NCI-H446 (cell line): Measurements from ENCODE around the gene NPHP1.
A peak's percentile ranks its signal among the peaks of the same experiment; 100 is the strongest.
"Not testable (repeated sequence)": the region's sequence is repeated elsewhere in the genome, so short reads cannot be mapped to it uniquely, and the experiment has no call there.

Experiments used
- DNase-seq, 2 experiments: peaks; one replicate each; lab custom pipeline; 2025; lab: John Stamatoyannopoulos, UW

NPHP1 gene

DNA sequence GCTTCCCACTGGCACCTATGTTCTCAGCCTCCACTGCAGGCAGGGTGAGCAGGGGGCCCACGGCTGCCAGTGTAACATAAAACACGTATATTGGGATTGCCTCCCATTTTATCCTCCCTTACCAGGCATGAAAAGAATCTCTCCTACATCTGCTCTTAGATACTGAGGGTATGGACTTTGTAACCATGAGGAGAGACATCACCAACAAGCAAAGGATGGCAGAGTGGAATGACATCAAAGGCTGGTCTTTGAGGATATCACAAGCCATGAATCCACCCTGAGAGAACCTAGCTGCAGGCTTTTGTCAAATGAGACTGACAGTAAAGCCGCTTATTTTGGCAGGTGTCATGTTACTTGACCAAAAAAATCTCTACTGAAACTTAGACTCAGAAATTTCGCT lies 7.4 kb downstream of the NPHP1 start:
- DNase-seq: no peak

DNA sequence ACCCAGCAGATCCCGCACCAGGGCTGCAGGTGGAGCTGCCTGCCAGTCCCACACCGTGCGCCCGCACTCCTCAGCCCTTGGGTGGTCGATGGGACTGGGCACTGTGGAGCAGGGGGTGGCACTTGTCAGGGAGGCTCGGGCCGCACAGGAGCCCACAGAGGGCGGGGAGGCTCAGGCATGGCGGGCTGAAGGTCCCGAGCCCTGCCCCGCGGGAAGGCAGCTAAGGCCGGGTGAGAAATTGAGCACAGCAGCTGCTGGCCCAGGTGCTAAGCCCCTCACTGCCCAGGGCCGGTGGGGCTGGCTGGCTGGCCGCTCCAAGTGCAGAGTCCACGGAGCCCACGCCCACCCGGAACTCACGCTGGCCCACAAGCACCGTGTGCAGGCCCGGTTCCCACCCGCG lies 14.6 kb downstream of the NPHP1 start:
- not testable (repeated sequence) for DNase-seq

DNA sequence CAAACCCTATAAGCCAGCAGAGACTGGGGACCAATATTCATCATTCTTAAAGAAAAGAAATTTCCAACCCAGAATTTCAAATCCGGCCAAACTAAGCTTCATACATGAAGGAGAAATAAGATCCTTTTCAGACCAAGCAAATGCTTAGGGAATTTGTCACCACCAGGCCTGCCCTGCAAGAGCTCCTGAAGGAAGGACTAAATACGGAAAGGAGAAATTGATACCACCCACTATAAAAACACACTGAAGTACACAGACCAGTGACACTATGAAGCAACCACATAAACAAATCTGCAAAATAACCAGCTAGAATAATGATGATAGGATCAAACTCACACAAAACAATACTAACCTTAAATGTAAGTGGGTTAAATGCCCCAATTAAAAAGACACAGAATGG lies 22.4 kb downstream of the NPHP1 start:
- no peak for DNase-seq

DNA sequence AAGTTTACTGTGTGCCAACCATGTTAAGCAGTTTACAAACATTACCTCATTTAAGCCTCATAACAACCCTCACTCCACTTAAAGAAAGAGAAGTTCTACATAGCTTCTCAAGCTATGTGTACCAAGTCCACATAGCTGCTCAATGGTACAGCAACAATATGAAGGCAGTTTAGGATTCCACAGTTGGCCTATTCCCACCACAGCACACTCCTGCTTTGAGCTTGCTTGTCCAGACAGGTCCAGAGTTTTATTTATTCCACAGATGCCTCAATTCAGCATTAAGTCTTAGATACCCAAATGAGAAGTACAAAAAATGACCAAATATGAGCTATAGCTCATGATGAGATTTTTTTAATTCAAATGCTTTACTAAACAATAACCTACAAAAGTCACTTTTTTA lies 24.8 kb downstream of the NPHP1 start:
- DNase-seq: no peak

DNA sequence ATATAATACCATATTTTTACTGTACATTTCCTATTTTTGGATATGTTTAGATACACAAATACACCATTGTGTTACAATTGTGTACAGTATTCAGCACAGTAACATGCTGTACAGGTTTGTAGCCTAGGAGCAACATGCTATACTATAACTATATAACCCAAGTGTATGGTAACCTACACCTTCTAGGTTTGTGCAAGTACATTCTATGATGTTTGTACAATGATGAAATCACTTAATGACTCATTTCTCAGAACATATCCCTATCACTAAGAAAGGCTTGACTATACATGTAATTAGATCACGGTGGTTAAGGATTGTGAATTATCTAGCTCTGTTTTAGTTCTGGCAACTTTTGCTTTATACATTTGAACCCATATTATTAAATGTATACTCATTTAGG lies 31.3 kb downstream of the NPHP1 start:
- no peak for DNase-seq

DNA sequence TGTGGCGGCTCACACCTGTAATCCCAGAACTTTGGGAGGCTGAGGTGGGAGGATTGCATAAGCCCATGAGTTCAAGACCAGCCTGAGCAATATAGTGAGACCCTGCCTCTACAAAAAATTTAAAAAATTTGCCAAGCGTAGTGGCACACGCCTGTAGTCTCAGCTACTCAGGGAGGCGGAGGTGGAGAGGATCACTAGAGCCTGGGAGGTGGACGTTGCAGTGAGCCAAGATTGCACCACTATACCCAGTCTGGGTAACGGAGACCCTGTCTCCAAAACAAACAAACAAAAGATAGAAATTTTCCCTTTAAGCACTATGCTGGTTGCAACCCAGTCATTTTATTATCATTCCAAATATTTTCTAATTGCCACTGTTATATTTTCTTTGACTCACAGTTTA lies 32.3 kb downstream of the NPHP1 start:
- no peak for DNase-seq

DNA sequence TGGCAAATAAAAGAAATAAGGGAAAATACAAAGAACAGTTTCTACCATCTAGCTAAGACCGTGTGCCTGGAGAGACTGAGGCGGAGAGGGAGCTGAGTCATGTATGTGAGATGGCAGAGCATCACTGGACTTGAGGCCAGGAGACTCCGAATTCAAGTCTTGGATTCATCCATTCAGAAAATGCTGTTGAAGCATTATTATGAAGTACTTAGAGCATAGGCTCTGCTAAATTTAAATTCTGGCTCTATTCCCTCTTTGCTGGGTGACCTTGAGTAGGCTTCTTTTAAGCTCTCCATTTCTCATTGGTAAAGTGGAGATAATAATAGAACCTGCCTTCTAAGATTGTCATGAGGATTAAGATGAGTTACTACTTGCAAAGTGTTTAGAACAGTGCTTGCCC lies 34.7 kb downstream of the NPHP1 start:
- no peak for DNase-seq

DNA sequence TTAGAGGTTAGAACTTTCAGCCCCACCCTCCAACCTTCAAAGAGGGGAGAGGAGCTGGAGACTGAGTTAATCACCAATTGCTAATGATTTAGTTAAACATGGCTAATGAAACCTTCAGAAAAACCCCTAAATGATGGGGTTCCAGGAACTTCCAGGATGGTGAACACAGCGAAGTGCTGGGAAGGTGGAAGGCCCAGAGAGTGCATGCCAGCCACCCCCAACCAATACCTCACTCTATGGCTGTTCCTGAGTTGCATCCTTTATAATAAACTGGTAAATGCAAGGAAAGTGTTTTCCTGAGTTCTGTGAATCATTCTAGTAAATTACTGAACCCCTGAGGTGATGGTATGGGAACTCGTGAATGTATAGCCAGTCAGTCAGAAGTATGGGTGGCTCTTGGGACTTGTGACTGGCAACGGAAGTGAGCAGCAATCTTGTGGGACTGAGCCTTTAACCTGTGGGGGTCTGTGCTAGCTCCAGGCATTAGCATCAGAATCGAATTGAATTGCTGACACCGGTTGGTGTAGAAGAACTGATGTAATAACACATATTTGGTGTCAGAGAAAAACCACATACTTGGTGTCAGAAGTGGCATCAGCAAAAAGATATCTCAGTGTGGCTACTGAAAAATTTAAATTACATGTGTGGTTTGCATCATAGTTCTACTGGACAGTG lies 37.4 kb downstream of the NPHP1 start:
- no peak for DNase-seq

DNA sequence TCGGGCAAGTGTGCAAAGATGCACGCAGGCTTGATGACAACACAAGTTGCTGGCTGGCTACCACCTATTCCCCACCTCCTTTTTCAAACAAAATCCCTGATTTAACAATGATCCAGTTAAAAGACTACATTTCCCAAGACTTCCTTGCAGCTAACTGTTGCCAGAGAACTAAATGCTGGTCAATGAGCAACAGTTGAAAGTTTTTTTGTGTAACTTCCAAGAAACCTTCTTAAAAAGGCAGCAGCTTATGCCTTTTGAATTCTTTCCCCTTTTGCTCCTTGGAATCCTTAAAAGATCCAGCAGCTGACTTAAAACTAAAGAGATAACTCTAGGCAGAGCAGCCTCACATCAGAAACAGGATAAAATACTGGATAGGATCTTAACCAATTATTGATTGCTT lies 38.5 kb downstream of the NPHP1 start:
- no peak for DNase-seq

DNA sequence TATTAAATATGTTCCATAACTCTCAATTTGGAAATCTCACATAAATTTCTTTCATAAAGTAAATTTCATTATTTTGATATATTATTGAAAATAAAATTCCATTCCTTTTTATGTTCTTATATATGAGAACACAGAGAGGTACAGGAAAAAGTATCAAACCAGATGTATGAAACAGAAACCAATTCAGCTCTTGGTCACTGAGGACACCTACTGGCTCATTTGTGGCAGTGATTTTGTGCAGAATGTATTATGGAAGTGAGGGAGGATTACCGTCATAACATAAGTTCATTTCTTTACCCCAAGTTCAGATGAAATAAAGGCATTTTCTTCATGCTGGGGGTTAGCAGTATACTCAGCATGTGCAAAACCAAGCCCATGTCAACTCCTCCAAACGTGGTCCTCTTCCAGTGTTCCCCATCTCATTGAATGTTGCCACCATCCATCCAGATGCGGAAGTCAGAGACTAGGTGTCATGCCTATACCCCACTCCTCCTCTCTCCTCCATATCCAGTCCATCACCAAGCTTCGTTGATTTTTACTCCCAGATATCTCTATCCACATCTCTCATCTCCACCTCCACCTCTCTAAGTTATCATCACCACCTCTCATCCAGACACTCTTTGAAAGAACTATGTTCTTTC lies 47.5 kb downstream of the NPHP1 start:
- peak; percentile 9 to 65 for DNase-seq

DNA sequence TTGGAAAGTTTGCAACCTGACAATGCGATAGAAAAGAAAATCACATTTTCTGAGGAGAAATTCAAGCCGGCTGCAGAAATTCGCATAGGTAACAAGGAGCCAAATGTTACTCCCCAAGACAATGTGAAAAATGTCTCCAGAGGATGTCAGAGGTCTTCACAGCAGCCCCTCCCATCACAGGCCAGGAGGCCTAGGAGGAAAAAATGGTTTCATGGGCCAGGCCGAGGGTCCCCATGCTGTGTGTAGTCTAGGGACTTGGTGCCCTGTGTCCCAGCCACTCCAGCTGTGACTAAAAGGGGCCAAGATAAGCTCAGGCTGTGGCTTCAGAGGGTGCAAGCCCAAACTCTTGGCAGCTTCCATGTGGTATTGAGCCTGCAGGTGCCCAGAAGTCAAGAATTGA lies 50.0 kb downstream of the NPHP1 start:
- DNase-seq: not testable (repeated sequence)

DNA sequence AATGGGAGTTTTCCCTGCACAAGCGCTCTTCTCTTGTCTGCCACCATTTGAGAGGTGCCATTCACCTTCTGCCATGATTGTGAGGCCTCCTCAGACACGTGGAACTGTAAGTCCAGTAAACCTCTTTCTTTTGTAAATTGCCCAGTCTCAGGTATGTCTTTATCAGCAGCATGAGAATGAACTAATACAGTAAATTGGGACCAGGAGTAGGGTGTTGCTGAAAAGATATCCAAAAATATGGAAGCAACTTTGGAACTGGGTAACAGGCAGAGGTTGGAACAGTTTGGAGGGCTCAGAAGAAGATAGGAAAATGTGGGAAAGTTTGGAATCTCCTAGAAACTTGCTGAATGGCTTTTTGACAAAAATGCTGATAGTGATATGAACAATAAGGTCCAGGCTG lies 50.6 kb downstream of the NPHP1 start:
- DNase-seq: not testable (repeated sequence)

DNA sequence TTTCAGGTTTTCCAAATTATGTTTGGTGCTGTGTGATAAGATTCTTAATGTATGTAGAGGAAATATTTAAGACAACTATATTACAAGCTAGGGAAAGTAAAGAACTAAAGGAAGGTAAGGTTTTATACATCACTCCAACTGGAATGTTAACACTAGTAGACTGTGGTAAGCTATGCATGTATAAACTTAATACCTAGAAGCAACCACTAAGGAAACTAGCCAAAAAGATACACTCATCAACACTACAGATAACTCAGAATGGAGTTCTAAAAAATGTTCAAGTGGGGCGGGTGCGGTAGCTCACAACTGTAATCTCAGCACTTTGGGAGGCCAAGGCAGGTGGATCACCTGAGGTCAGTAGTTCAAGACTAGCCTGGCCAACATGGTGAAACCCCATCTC lies 51.4 kb downstream of the NPHP1 start:
- DNase-seq: no peak

DNA sequence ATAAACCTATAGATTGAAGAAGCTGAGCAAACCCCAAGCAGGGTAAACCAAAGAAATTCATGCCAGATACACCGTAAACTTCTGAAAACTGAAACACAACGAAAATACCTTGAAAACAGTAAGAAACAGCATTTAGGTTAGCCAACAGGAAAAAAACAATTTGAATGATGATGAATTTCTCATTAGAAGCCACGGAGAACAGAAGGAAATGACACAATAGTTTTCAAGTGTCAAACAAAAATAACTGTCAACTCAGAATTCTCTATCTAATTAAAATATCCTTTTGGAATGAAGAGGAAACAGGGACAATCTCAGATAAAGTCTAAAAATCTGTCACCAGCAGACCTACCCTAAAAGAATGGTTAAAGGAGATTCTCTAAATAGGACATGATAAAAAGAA lies 51.9 kb downstream of the NPHP1 start:
- no peak for DNase-seq

DNA sequence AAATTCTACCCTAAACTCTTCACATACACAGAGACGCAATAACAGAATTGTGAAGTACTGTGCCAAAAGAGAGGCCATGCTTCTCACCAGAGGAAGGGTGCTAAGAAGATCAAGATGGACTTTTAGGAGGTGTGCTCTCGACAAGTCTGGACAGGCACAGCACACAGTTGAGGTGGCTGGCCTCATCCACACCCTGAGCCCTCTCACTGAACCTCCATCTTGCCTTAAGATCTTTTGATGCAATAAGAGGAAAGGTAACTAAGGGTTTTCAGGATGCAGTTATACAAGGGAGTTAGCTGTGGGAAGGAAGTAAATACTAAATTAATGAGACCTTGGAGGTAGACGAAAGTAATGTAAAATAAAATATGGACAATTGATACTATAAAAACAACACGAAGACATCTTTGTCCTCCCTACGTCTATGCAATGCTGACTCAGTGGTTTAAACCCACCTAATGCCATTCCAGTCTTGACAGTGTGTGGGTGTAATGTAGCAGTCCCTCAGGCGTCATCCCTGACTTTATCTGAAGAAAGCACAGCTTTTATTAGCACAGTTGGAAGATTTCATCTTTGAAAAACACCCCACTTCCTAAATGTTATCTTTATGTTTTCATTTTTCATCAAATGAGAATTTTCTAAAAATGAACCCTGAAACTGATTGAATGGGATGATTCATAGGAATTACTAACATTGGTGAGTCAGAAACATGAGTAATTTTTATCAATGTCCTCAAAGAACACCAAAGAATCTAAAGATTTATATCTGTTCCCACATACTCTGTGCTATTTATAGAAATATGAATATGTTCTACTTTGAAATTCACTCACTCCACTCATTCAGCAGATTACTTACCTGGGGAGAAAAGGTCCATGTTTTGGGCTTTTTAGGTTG lies 55.2 kb downstream of the NPHP1 start:
- DNase-seq: no peak

DNA sequence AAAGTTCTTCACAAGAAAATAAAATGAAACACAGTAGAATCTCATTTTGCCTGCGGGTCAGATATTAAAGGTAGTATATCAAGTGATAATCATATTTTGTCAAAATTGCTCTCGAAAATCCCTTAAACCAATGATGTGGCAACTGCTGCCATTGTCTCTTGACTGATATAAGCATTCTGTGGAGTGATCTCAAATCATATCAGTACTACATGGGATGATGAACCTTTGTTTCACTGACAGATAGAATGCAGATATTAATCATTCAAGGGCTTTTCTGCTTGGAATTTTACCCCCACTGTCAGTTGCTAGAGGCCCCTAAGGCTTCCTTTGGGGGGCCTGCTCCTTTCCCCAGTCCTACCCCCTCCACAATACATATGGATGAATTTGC lies 57.9 kb downstream of the NPHP1 start:
- no peak for DNase-seq

DNA sequence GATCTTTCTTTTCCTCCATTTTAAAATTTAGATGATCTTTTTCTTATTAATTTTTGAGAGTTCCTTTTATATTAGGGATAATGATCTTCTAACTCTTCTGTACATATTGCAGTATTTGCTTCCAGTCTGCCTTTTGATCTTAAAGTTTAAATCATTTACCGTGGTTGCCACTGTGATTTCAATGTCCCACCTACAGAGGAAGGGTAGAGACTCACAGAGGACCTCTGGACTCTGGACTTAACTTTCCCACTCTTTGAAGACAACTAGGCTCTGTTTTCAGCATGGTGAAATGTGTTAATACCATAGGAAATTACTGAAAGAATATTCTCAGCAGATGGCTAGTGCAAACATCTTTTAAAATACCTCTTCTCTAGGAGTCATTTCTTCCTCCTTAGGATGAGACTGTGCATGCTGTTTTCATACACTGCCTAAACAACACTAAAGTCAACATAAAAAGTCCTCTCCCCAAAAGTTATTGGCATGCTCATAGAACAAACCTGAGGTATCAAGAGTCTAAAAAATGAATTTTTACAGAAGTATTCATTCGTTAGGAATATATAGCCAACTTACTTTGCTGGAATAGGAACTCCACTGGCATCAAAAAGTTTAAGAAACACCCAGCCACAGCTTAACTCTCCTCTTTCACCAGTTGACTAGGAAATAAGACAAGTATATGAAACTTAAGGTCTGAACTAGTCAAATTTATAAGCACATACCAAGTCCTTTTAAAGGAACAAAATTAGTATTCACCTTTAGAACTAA lies 58.4 kb downstream of the NPHP1 start:
- DNase-seq: no peak

DNA sequence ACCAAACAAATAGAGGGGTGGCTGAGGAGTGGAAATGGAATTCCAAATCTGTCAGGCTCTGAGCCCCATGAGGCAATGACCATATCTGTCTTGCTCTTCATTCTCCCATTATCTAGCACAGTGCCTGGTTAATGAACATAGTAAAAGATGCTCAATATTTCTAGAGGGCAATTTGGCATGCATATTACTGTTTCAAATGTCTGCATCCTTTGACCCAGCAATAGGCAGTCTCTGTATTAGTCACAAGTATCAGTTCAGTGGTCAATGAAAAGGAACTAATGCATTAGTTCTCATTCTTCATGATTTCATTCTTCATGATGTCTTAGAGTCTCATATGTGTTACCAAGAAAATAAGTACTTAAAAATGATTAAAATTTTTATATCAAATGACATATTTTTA lies 60.8 kb downstream of the NPHP1 start:
- no peak for DNase-seq

DNA sequence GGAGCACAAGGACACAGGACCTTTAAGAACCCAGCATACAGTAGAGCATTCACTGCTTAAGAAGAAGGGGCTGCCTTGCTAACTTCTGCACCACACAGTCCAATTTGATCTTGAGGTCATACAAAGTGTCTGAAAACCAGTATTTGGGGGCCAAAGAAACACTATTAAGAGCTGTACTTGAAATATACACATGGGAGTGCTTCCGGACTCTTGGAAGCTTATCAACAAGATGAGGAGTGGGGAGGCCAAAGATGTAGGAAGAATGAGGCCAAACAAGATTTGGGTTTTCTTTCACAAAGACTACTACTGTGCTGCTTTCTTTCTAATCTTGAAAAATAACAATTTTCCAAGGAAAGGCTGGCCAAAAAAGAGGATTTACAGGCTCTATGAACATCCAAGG lies 64.4 kb downstream of the NPHP1 start:
- DNase-seq: no peak

DNA sequence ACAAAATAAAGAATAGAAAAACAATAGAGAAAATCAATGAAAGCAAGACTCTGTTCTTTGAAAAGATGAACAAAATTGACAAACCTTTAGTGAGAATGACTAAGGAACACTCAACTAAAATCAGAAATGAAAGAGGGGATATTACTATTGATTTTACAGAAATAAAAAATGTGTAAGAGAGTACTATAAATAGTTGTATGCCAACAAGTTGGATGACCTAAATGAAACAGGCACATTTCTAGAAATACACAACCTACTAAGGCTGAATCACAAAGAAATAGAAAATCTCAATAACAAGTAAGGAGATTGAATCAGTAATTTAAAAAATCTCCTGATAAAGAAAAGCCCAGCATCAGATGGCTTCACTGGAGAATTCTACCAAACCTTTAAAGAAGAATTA lies 70.8 kb downstream of the NPHP1 start:
- DNase-seq: no peak

DNA sequence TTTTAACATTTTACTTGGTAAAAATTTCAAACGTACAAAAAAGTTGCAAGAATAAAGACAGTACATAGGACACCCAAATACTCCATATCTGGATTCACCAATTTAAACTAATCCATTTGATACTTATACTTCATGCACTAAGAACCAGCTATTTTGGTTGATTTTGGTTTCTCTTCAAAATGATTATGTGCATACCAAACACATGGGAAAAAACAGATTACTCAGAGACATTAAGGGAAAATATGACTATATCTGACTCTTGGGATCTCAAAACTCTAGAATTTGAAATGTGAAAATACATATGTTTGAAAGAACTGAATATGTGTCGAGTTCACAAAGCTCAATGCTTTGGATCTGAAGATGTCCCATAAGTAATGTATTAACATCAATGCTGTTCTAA lies 73.6 kb downstream of the NPHP1 start:
- DNase-seq: no peak

DNA sequence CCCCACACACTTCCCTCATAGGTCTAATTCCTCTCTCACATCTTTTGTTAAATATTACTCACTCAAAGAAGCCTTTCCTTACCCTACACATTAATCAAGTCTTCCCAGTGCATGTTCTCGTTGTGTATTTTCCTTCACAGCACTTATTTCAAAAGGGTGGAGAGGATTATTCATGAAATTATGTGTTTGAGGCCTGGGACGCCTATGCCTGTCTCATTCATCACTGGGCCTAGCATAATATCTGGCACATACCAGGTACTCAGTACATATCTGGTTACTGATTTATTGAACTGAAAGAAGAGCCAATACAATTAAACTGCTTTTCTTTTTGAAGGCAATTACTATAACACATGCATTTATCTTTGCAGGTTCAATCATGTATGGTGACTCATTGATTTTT lies 74.1 kb downstream of the NPHP1 start:
- no peak for DNase-seq
